ENCODE data around the gene CLASRP. TPM values are rescaled to one million over a fixed set of nuclear protein-coding genes. Genes with fewer than 3 reads are reported as not detected.

The CLASRP gene
- total and polyA plus RNA-seq, 9 of the 15 experiments (the other 6 are each of a cell fraction or from before 2014, with no cell fraction given) = 0.94 to 86.3 (median 44.0) TPM

- peak within 1 kb of the TSS; percentile 91 for H2AFZ ChIP-seq (ENCODE audit: low read depth, low read length)
- no peaks in the 10 kb centered on the region for H3K9me1 ChIP-seq (ENCODE audit: control insufficient read depth, insufficient read depth, low read length)
- H3K27me3 ChIP-seq (ENCODE audit: control insufficient read depth in 2 of 2, insufficient read depth in 2 of 2, low read length in 2 of 2) = no peaks in the 10 kb centered on the region
- in situ Hi-C loops (cut with MboI) (no loop called here), intact Hi-C loops (cut with micrococcal nuclease) (no loop called here)
- no peaks in the 10 kb centered on the region for H4K20me1 ChIP-seq (replicated peaks; ENCODE audit: control insufficient read depth, insufficient read depth, low read length)
- peak within 1 kb of the TSS; percentile 52 to 93; a peak in 3 of 4 replicates for H3K9ac ChIP-seq (ENCODE audit: insufficient read depth in 1 of 2, low read depth in 2 of 2, low read length in 2 of 2)
- peak within 1 kb of the TSS; percentile 91; the same call in 2 of the 3 replicates for H3K27ac ChIP-seq (ENCODE audit: extremely low read depth, low read depth, low read length)
- peak; percentile 73 for FAIRE-seq
- no TSS peak for BruUV-seq (replicated peaks)
- H3K4me1 ChIP-seq (replicated peaks in 1 of 2; ENCODE audit: control insufficient read depth in 2 of 2, insufficient read depth in 2 of 2, low read length in 2 of 2) = peaks cover 4 to 21% of the 10 kb centered on the region in 2 experiments
- POLR2A ChIA-PET = interaction anchor here (0.5 to 2.0 kb wide), 9 partner anchors 9 to 1786 kb away, joined by 3 to 6 read pairs (median 3); no protein-coding TSS in a partner anchor
- no peaks in the 10 kb centered on the region for H3K36me3 ChIP-seq (ENCODE audit: control insufficient read depth, insufficient read depth, low read length)
- CTCF ChIA-PET (ENCODE audit: low intra/inter-chr PET ratio) = no interaction called here
- no peaks in the 10 kb centered on the region for H3K79me2 ChIP-seq (ENCODE audit: control insufficient read depth, insufficient read depth, low read length)
- H3K4me2 ChIP-seq (ENCODE audit: insufficient read depth, low read length) = peak within 1 kb of the TSS; percentile 87
- ATAC-seq = peak; percentile 59
- WGBS (ENCODE audit: insufficient coverage, low coverage, missing lambda C conversion rate) = 0% methylated on average over 42 of the region's 79 CpGs
- H3K9me3 ChIP-seq (replicated peaks; ENCODE audit: control insufficient read depth, insufficient read depth, low read depth, low read length) = no peaks in the 10 kb centered on the region
- H3K4me3 ChIP-seq = peak within 1 kb of the TSS; percentile 76
- DNase-seq (ENCODE audit: extremely low read depth in 1 of 4, low spot score in 3 of 4) = peak; percentile 93 to 99 (median 98)
- TF ChIP-seq STAG1 (CRISPR knock-in tag; IDR thresholded peaks at IDR 0.05; ENCODE audit: borderline replicate concordance) (no peak), ZNF639 (CRISPR knock-in tag; conservative IDR thresholded peaks at IDR 0.05 in 1 of 2, IDR thresholded peaks at IDR 0.05 in 1 of 2) (peak in 1 of 2 experiments; percentile 66; a peak in 2 of 4 replicates), BCOR (IDR thresholded peaks at IDR 0.05) (peak; percentile 80), MCM7 (IDR thresholded peaks at IDR 0.05) (no peak), CTBP1 (IDR thresholded peaks at IDR 0.05; ENCODE audit: borderline replicate concordance) (peak; percentile 39; the same call in 1 of the 2 replicates), BHLHE40 (IDR thresholded peaks at IDR 0.05; ENCODE audit: low read length) (peak; percentile 92), DPF2 (IDR thresholded peaks at IDR 0.05) (no peak), PTRF (tag; IDR thresholded peaks at IDR 0.05) (no peak), PTBP1 (IDR thresholded peaks at IDR 0.05; ENCODE audit: low read depth, low read length) (0 out of 2 replicates have a peak, but pooled peaks have one; percentile 41), KLF13 (tag; IDR thresholded peaks at IDR 0.05; ENCODE audit: borderline replicate concordance, low read depth) (peak; percentile 83; the same call in 1 of the 2 replicates), FOS (IDR thresholded peaks at IDR 0.05; ENCODE audit: extremely low read depth, insufficient read length) (no peak), CCNT2 (IDR thresholded peaks at IDR 0.05; ENCODE audit: borderline replicate concordance, extremely low read depth, insufficient read length, low read depth, low read length) (peak; percentile 60), MAX (CRISPR knock-in tag; IDR thresholded peaks at IDR 0.05) (peak; percentile 42; the same call in 1 of the 2 replicates), ZNF316 (IDR thresholded peaks at IDR 0.05) (no peak), COPS2 (conservative IDR thresholded peaks at IDR 0.05) (no peak), HEY1 (CRISPR knock-in tag; IDR thresholded peaks at IDR 0.05; ENCODE audit: borderline replicate concordance) (no peak), TEAD2 (tag; IDR thresholded peaks at IDR 0.05) (no peak), ARNT (IDR thresholded peaks at IDR 0.05) (no peak), ZNF384 (IDR thresholded peaks at IDR 0.05; ENCODE audit: low read depth, low read length) (no peak), CEBPB (tag; IDR thresholded peaks at IDR 0.05) (no peak), EP300 (IDR thresholded peaks at IDR 0.05; ENCODE audit: low read length) (no peak), HNRNPUL1 (IDR thresholded peaks at IDR 0.05; ENCODE audit: low read length) (no peak), POLR2AphosphoS5 (IDR thresholded peaks at IDR 0.05; ENCODE audit: control insufficient read depth, insufficient read depth, low read depth, low read length) (no peak)
Measured at GRCh38 chr19:45001087-45001739, 37.6 kb upstream of the CLASRP start, which contains the start of gene RELB. TSS of gene RELB (plus strand) at chr19:45001464. CDS start at chr19:45001580, 116 bp downstream.
